Measurements from ENCODE around the gene FAM83E.
"Not testable (repeated sequence)": the region's sequence is repeated elsewhere in the genome, so short reads cannot be mapped to it uniquely, and the experiment has no call there.

Gene FAM83E

GRCh38 chr19:48578891-48579290 is 36.0 kb downstream of the FAM83E start:
- DNase-seq (ENCODE audit: low read depth in 1 of 2, low spot score in 1 of 2) = no peak

GRCh38 chr19:48577908-48578307 is 37.0 kb downstream of the FAM83E start:
- not testable (repeated sequence) for DNase-seq (ENCODE audit: low read depth in 1 of 2, low spot score in 1 of 2)

- DNase-seq (ENCODE audit: low read depth in 1 of 2, low spot score in 1 of 2) = no peak
Measured at GRCh38 chr19:48575931-48576622, 38.8 kb downstream of the FAM83E start.

GRCh38 chr19:48573163-48573505 is 41.7 kb downstream of the FAM83E start:
- DNase-seq (ENCODE audit: low read depth in 1 of 2, low spot score in 1 of 2) = no peak

- no peak for DNase-seq (ENCODE audit: low read depth in 1 of 2, low spot score in 1 of 2)
Measured at GRCh38 chr19:48571378-48572162, 43.3 kb downstream of the FAM83E start.

GRCh38 chr19:48569814-48570213 is 45.1 kb downstream of the FAM83E start:
- DNase-seq (ENCODE audit: low read depth in 1 of 2, low spot score in 1 of 2) = no peak

GRCh38 chr19:48568345-48568886 is 46.5 kb downstream of the FAM83E start:
- DNase-seq (ENCODE audit: low read depth in 1 of 2, low spot score in 1 of 2) = no peak

GRCh38 chr19:48565090-48565489 is 49.8 kb downstream of the FAM83E start:
- DNase-seq (ENCODE audit: low read depth in 1 of 2, low spot score in 1 of 2) = no peak
